GM12878 (cell line): ENCODE data around the gene LAMB4. TPM values are rescaled to one million over a fixed set of nuclear protein-coding genes. Genes with fewer than 3 reads are reported as not detected.

Experiments
- ATAC-seq: fragments of 200-7000 bp; cut with Tn5 transposase; 3 replicates; pipeline ENCODE4 v1.9.1; 2020; ENCODE audit warnings: mild to moderate bottlenecking, moderate library complexity
- BruUV-seq: library from RNA; stranded (reverse); fragments of 400-500 nt; replicated peaks from 2 replicates; lab custom pipeline; 2021; lab: Mats Ljungman, UMichigan
- CTCF ChIA-PET: fragments of 300-600 bp; sonication (Branson Sonifier 250); formaldehyde crosslinking; extraction: SDS; loops from one replicate; lab custom pipeline; 2021; ENCODE audit warnings: inconsistent platforms; lab: Yijun Ruan, JAX
- POLR2A ChIA-PET: fragments of 350-600 bp; formaldehyde crosslinking; extraction: SDS; loops from one replicate; lab custom pipeline; 2021; ENCODE audit warnings: inconsistent platforms; lab: Charles Lee
- RAD21 ChIA-PET: fragments of 300-600 bp; sonication (Branson Sonifier 250); formaldehyde crosslinking; loops from one replicate; lab custom pipeline; 2023; ENCODE audit warnings: antibody characterized with exemption; ENCODE audit not compliant: unreplicated experiment; lab: Charles Lee
- SMC1A ChIA-PET: fragments of 300-600 bp; sonication (Branson Sonifier 250); formaldehyde crosslinking; loops from one replicate; lab custom pipeline; 2023; ENCODE audit not compliant: unreplicated experiment, uncharacterized antibody; lab: Charles Lee
- DNase-seq: peaks from one replicate; pipeline ENCODE4 v3.0.0-alpha.2; 2011; ENCODE audit warnings: low read depth, low spot score
- FAIRE-seq: peaks from 3 replicates; lab custom pipeline; 2011; peaks lifted over from hg19 to GRCh38; lab: Jason Lieb, UNC
- H2AFZ ChIP-seq: 2 replicates; pipeline ENCODE4 v1.6.0; 2011; ENCODE audit warnings: low read depth, low read length, control low read depth; ENCODE audit not compliant: control insufficient read depth
- H3K27ac ChIP-seq: 2 replicates; pipeline ENCODE4 v1.5.1; 2011; ENCODE audit warnings: control low read depth; ENCODE audit not compliant: control insufficient read depth, insufficient read depth
- H3K27me3 ChIP-seq, 2 experiments: replicated peaks in 1 of 2; 2 replicates each; pipeline versions ENCODE4 v1.6.0 to v1.6.1; 2011; ENCODE audit warnings: low read length in 1 of 2; ENCODE audit not compliant: control insufficient read depth in 2 of 2, insufficient read depth in 2 of 2
- H3K36me3 ChIP-seq, 2 experiments: 2 replicates each; pipeline ENCODE4 v1.5.1; 2011; ENCODE audit warnings: low read length in 1 of 2; ENCODE audit not compliant: control insufficient read depth in 2 of 2, insufficient read depth in 2 of 2
- H3K4me1 ChIP-seq: 2 replicates; pipeline ENCODE4 v1.6.1; 2011; ENCODE audit warnings: mild to moderate bottlenecking, low read length, moderate library complexity, mixed read lengths; ENCODE audit not compliant: control insufficient read depth, insufficient read depth
- H3K4me2 ChIP-seq: 2 replicates; pipeline ENCODE4 v1.6.0; 2011; ENCODE audit warnings: control low read depth; ENCODE audit not compliant: control insufficient read depth, insufficient read depth
- H3K4me3 ChIP-seq: fragments of 200-600 bp; sonication (generic); 2 replicates; pipeline ENCODE4 v1.5.1; 2016
- H3K79me2 ChIP-seq: 2 replicates; pipeline ENCODE4 v1.6.0; 2011; ENCODE audit warnings: low read length; ENCODE audit not compliant: control insufficient read depth, insufficient read depth
- H3K9ac ChIP-seq: 2 replicates; pipeline ENCODE4 v1.8.0; 2011; ENCODE audit warnings: low read length, control low read depth, mixed read lengths; ENCODE audit not compliant: control insufficient read depth, insufficient read depth
- H3K9me3 ChIP-seq: replicated peaks from 3 replicates; pipeline ENCODE4 v1.5.1; 2011; ENCODE audit warnings: mild to moderate bottlenecking, low read length; ENCODE audit not compliant: control insufficient read depth, insufficient read depth
- H4K20me1 ChIP-seq: 2 replicates; pipeline ENCODE4 v1.6.0; 2011; ENCODE audit not compliant: control insufficient read depth, insufficient read depth
- ASH2L ChIP-seq: fragments of 300-600, 200-600 bp; sonication (generic); IDR thresholded peaks from 2 replicates; pipeline ENCODE4 v1.6.1; 2017; ENCODE audit warnings: low read depth, mild to moderate bottlenecking, borderline replicate concordance
- ATF7 ChIP-seq: fragments of 450-650 bp; IDR thresholded peaks from 2 replicates; pipeline ENCODE4 v1.6.1; 2016; ENCODE audit warnings: low read depth, mild to moderate bottlenecking
- BHLHE40 ChIP-seq, 2 experiments: fragments of 450-650 bp in 1 of 2; IDR thresholded peaks; 2 replicates each; pipeline ENCODE4 v1.6.1; 2011 to 2017; ENCODE audit warnings: low read depth in 2 of 2, borderline replicate concordance in 1 of 2, improper control_type of control experiment in 1 of 2, low read length in 1 of 2, mild to moderate bottlenecking in 1 of 2
- CEBPB ChIP-seq, 2 experiments: fragments of 150-350 bp in 1 of 2; IDR thresholded peaks; 2 replicates each; pipeline ENCODE4 v1.6.1; 2012 to 2014; ENCODE audit warnings: low read depth in 2 of 2, low read length in 2 of 2, borderline replicate concordance in 1 of 2, inconsistent platforms in 1 of 2
- CEBPZ ChIP-seq: fragments of 150-350 bp; IDR thresholded peaks from 2 replicates; pipeline ENCODE4 v1.6.1; 2016; ENCODE audit warnings: low read depth, low read length
- EZH2 ChIP-seq: IDR thresholded peaks from 2 replicates; pipeline ENCODE4 v1.6.1; 2012; ENCODE audit warnings: low read depth, mild to moderate bottlenecking, control low read depth, inconsistent platforms, low read length, borderline replicate concordance; ENCODE audit not compliant: control insufficient read depth
- FOXM1 ChIP-seq: IDR thresholded peaks from 2 replicates; pipeline ENCODE4 v1.6.1; 2012; ENCODE audit warnings: low read depth, mild to moderate bottlenecking, inconsistent platforms, low read length, moderate library complexity
- MLLT1 ChIP-seq: fragments of 450-650 bp; IDR thresholded peaks from 2 replicates; pipeline ENCODE4 v1.6.1; 2016; ENCODE audit warnings: mild to moderate bottlenecking
- MYB ChIP-seq: fragments of 150-350 bp; IDR thresholded peaks from 2 replicates; pipeline ENCODE4 v1.6.1; 2014; ENCODE audit warnings: mild to moderate bottlenecking, low read depth, low read length, borderline replicate concordance
- NFIC ChIP-seq: IDR thresholded peaks from 2 replicates; pipeline ENCODE4 v1.6.1; 2012; ENCODE audit warnings: low read depth, mild to moderate bottlenecking, inconsistent platforms, low read length, moderate library complexity
- NRF1 ChIP-seq: conservative IDR thresholded peaks from 2 replicates; pipeline ENCODE4 v1.6.1; 2011; ENCODE audit warnings: mild to moderate bottlenecking, low read depth, low read length, improper control_type of control experiment
- SIN3A ChIP-seq: IDR thresholded peaks from 2 replicates; pipeline ENCODE4 v1.6.1; 2012; ENCODE audit warnings: low read depth, low read length, improper control_type of control experiment
- SIX5 ChIP-seq: IDR thresholded peaks from 2 replicates; pipeline ENCODE4 v1.6.1; 2011; ENCODE audit warnings: mild to moderate bottlenecking, low read depth, low read length, moderate library complexity; ENCODE audit not compliant: severe bottlenecking
- SMAD1 ChIP-seq: fragments of 450-650 bp; IDR thresholded peaks from 2 replicates; pipeline ENCODE4 v1.6.1; 2018; ENCODE audit warnings: mild to moderate bottlenecking, low read depth; ENCODE audit not compliant: partially characterized antibody
- SMARCA5 ChIP-seq: fragments of 450-650 bp; IDR thresholded peaks from 2 replicates; pipeline ENCODE4 v1.6.1; 2017; ENCODE audit warnings: mild to moderate bottlenecking
- TARDBP ChIP-seq: IDR thresholded peaks from 2 replicates; pipeline ENCODE4 v1.6.1; 2016; ENCODE audit warnings: borderline replicate concordance
- TCF12 ChIP-seq: IDR thresholded peaks from 2 replicates; pipeline ENCODE4 v1.6.1; 2011; ENCODE audit warnings: low read depth, mild to moderate bottlenecking, low read length
- ZBED1 ChIP-seq: IDR thresholded peaks from 2 replicates; pipeline ENCODE4 v1.6.1; 2016; ENCODE audit warnings: borderline replicate concordance
- ZNF207 ChIP-seq: fragments of 450-650 bp; IDR thresholded peaks from 2 replicates; pipeline ENCODE4 v1.6.1; 2014; ENCODE audit warnings: antibody characterized with exemption, mild to moderate bottlenecking, borderline replicate concordance
- WGBS: methylation state at CpG from one replicate; pipeline ENCODE4 v1.1.6; 2016; ENCODE audit warnings: low lambda C conversion rate; ENCODE audit not compliant: insufficient replicate concordance, insufficient coverage; ENCODE audit errors: missing lambda C conversion rate; 5-methylcytosine and 5-hydroxymethylcytosine counted together
- in situ Hi-C: fragments of 300-500 bp; cut with MboI; formaldehyde crosslinking; loops from 9 replicates; pipeline ENCODE4 v1.14.3; 2018; ENCODE audit warnings: mixed read lengths
- intact Hi-C: fragments of 100-400 bp; cut with micrococcal nuclease; formaldehyde crosslinking; loops from one replicate; pipeline ENCODE4 v1.14.2; 2022; ENCODE audit not compliant: unreplicated experiment
- polyA plus RNA-seq, 11 experiments: library from polyadenylated mRNA; depleted of rRNA in 4 of 11; unstranded in 6 of 11; stranded (reverse) in 5 of 11; fragments of >200 nt; fragmentation: Nextera tagmentation in 4 of 11; fragmentation: Illumina TruSeq in 1 of 11; extraction: Ambion mirVana in 4 of 11; extraction: Trizol in 1 of 11; gene quantifications; 1 replicate in 1 of 11; 2 replicates in 10 of 11; pipeline versions ENCODE4 v1.2.1 to v1.2.3, GENCODE V29; 2011 to 2016; ENCODE audit warnings: inconsistent platforms in 2 of 11, missing spikeins in 2 of 11, low read depth in 1 of 11
- total RNA-seq, 4 experiments: library from RNA; depleted of rRNA in 3 of 4; stranded (reverse); fragments of >200 nt in 3 of 4; fragmentation: Illumina TruSeq in 1 of 4; extraction: Trizol in 1 of 4; gene quantifications; 2 replicates each; pipeline versions ENCODE4 v1.2.1 to v1.2.3, GENCODE V29; 2013 to 2021

Gene LAMB4
- total and polyA plus RNA-seq, 10 of the 15 experiments (the other 5 are each of a cell fraction or from before 2014, with no cell fraction given) = 0.04 to 0.06 TPM; not detected in 8

DNA sequence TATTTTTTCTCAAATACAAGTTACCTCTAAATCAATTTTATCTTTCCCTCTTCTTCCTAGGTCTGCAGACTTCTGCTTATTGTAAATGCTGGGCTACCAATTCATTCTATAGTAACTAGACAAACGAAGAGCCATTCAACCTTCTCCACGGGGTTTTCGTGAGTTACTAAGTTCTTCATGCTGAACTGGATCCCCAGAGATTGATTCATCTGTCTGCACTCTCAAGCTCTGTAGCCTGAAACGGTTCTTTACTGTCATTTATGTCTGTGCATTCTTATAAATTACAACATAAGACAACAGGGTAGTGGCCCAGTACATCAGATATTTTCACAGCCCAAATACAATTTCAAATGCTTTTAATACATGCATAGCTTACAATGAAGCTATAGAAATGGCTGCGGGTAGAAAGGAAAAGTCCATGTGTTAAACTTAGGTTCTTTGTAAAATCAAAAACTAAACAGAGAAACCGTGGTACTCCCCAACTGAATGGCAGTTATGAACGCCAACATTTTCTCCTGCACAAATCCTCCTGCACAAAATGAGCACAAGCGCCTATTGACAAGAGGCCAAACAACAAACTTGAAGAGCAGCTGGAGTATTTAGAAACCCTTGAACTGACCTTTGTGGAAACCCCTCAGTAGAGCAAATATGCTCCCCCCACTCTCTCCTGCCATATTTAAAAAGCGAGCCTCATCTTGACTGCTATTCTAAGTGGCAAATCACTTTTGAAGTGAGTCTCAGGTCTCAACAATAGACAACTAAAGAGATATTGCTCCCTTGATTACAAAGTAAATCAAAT is 147.9 kb downstream of the LAMB4 start:
- no peak overlapping the region for H3K4me2 ChIP-seq
- intact Hi-C loops = no loop called here
- no peak for TF ChIP-seq SIN3A
- no peak for TF ChIP-seq MYB
- TF ChIP-seq MLLT1 = no peak
- TF ChIP-seq BHLHE40 (IDR thresholded peaks at IDR 0.05; ENCODE audit: borderline replicate concordance in 1 of 2, low read depth in 2 of 2, low read length in 1 of 2) = no peak
- no peak for TF ChIP-seq CEBPZ
- no peak for TF ChIP-seq ATF7
- TF ChIP-seq CEBPB (IDR thresholded peaks at IDR 0.05; ENCODE audit: borderline replicate concordance in 1 of 2, low read depth in 2 of 2, low read length in 2 of 2) = no peak
- no peak for TF ChIP-seq SMARCA5
- TF ChIP-seq TCF12 = no peak
- no peak for TF ChIP-seq NFIC
- TF ChIP-seq NRF1 = no peak
- no peak for TF ChIP-seq EZH2
- TF ChIP-seq ASH2L = no peak
- no peak for TF ChIP-seq TARDBP
- no peak for TF ChIP-seq SIX5
- TF ChIP-seq SMAD1 = no peak
- TF ChIP-seq FOXM1 = no peak
- no peak for TF ChIP-seq ZNF207
- TF ChIP-seq ZBED1 = no peak
- DNase-seq = no peak
- H3K4me1 ChIP-seq = no peaks in the 10 kb centered on the region
- no peak overlapping the region for H2AFZ ChIP-seq
- no peaks in the 10 kb centered on the region for H3K9me3 ChIP-seq
- WGBS = 24% methylated on average over 9 of the region's 9 CpGs
- in situ Hi-C loops = no loop called here
- no peaks in the 10 kb centered on the region for H3K36me3 ChIP-seq
- peaks cover 0 to 1% of the 10 kb centered on the region in 2 experiments; a peak in 2 of 4 replicates for H3K27me3 ChIP-seq
- no peaks in the 10 kb centered on the region for H4K20me1 ChIP-seq
- ChIA-PET CTCF (interaction anchor here (0.8 kb wide), 1 partner anchor 9 kb away, joined by 3 read pairs; no protein-coding TSS in a partner anchor), RAD21 (interaction anchor here (1.0 kb wide), 1 partner anchor 35 kb away, joined by 3 read pairs; no protein-coding TSS in a partner anchor), SMC1A (no interaction called here), POLR2A (no interaction called here)
- H3K4me3 ChIP-seq = no peak overlapping the region
- no peak overlapping the region for H3K27ac ChIP-seq
- no peaks in the 10 kb centered on the region for H3K79me2 ChIP-seq
- no peak for FAIRE-seq
- no TSS peak for BruUV-seq
- no peak for ATAC-seq
- H3K9ac ChIP-seq = no peak overlapping the region
